Astrocyte (in vitro differentiated cells and primary cell): ENCODE results near the gene LRRC18. TPM values are rescaled to one million over a fixed set of nuclear protein-coding genes. Genes with fewer than 3 reads are reported as not detected.

Experiments
- DNase-seq: peaks from one replicate; pipeline ENCODE4 v3.0.0-alpha.2; 2010; ENCODE audit warnings: low read depth
- FAIRE-seq: peaks from 2 replicates; lab custom pipeline; 2011; peaks lifted over from hg19 to GRCh38; lab: Jason Lieb, UNC
- H2AFZ ChIP-seq: 2 replicates; pipeline ENCODE4 v1.6.0; 2012; ENCODE audit warnings: low read depth, low read length, inconsistent platforms
- H3K27ac ChIP-seq: 2 replicates; pipeline ENCODE4 v1.5.1; 2011; ENCODE audit warnings: low read depth, low read length, inconsistent platforms
- H3K27me3 ChIP-seq: 2 replicates; pipeline ENCODE4 v1.6.0; 2011; ENCODE audit warnings: low read length, inconsistent platforms; ENCODE audit not compliant: insufficient read depth
- H3K36me3 ChIP-seq: 2 replicates; pipeline ENCODE4 v1.5.1; 2011; ENCODE audit warnings: low read length, inconsistent platforms; ENCODE audit not compliant: insufficient read depth
- H3K4me1 ChIP-seq: 2 replicates; pipeline ENCODE4 v1.5.1; 2011; ENCODE audit warnings: low read length, inconsistent platforms; ENCODE audit not compliant: insufficient read depth
- H3K4me2 ChIP-seq: 2 replicates; pipeline ENCODE4 v1.6.0; 2012; ENCODE audit warnings: low read length, inconsistent platforms
- H3K4me3 ChIP-seq: 2 replicates; pipeline ENCODE4 v1.5.1; 2011; ENCODE audit warnings: low read depth, mild to moderate bottlenecking, low read length, inconsistent platforms; ENCODE audit not compliant: insufficient read depth
- H3K79me2 ChIP-seq: 2 replicates; pipeline ENCODE4 v1.6.0; 2012; ENCODE audit warnings: mild to moderate bottlenecking, low read length, inconsistent platforms; ENCODE audit not compliant: insufficient read depth
- H3K9ac ChIP-seq: 2 replicates; pipeline ENCODE4 v1.6.0; 2012; ENCODE audit warnings: mild to moderate bottlenecking, low read length, inconsistent platforms
- H3K9me3 ChIP-seq: 2 replicates; pipeline ENCODE4 v1.5.1; 2012; ENCODE audit warnings: low read depth, mild to moderate bottlenecking, low read length, inconsistent platforms; ENCODE audit not compliant: insufficient read depth
- H4K20me1 ChIP-seq: 2 replicates; pipeline ENCODE4 v1.6.0; 2012; ENCODE audit warnings: low read length, inconsistent platforms; ENCODE audit not compliant: insufficient read depth
- H3K27ac Mint-ChIP-seq: one replicate; pipeline ENCODE4 v1.8.0; 2021; ENCODE audit warnings: mild to moderate bottlenecking, mixed read lengths; ENCODE audit not compliant: unreplicated experiment
- H3K27me3 Mint-ChIP-seq: one replicate; pipeline ENCODE4 v1.8.0; 2021; ENCODE audit warnings: low read depth, mixed read lengths; ENCODE audit not compliant: unreplicated experiment
- H3K36me3 Mint-ChIP-seq: one replicate; pipeline ENCODE4 v1.8.0; 2021; ENCODE audit warnings: low read depth, mixed read lengths; ENCODE audit not compliant: unreplicated experiment
- H3K4me1 Mint-ChIP-seq: one replicate; pipeline ENCODE4 v1.8.0; 2021; ENCODE audit warnings: low read depth, mixed read lengths; ENCODE audit not compliant: unreplicated experiment
- H3K4me3 Mint-ChIP-seq: one replicate; pipeline ENCODE4 v1.8.0; 2021; ENCODE audit warnings: mild to moderate bottlenecking, moderate library complexity, mixed read lengths; ENCODE audit not compliant: unreplicated experiment
- H3K9me3 Mint-ChIP-seq: one replicate; pipeline ENCODE4 v1.8.0; 2021; ENCODE audit warnings: mild to moderate bottlenecking, mixed read lengths; ENCODE audit not compliant: unreplicated experiment
- CTCF ChIP-seq: IDR thresholded peaks from 2 replicates; pipeline ENCODE4 v1.5.1; 2011; ENCODE audit warnings: low read depth, mild to moderate bottlenecking, inconsistent platforms, low read length, moderate library complexity; ENCODE audit not compliant: insufficient read depth
- EZH2 ChIP-seq: IDR thresholded peaks from 2 replicates; pipeline ENCODE4 v1.6.1; 2012; ENCODE audit warnings: mild to moderate bottlenecking, low read length, inconsistent platforms; ENCODE audit not compliant: insufficient read depth
- total RNA-seq: library from RNA; stranded (reverse); gene quantifications from 2 replicates; pipeline ENCODE4 v1.2.1, GENCODE V29; 2021

Gene LRRC18
- total RNA-seq, 1 donor from 2014 or later = not detected

GRCh38 chr10:48938990-48939536 is 577 bp downstream of the LRRC18 start:
- H3K9ac ChIP-seq = no peak overlapping the region
- no peak overlapping the region for H3K4me3 ChIP-seq
- Mint-ChIP-seq H3K27ac (no peak overlapping the region), H3K4me3 (no peak overlapping the region), H3K9me3 (peaks cover 1% of the 10 kb centered on the region), H3K36me3 (no peaks in the 10 kb centered on the region), H3K4me1 (no peaks in the 10 kb centered on the region), H3K27me3 (peaks cover 31% of the 10 kb centered on the region)
- no peaks in the 10 kb centered on the region for H4K20me1 ChIP-seq
- H3K79me2 ChIP-seq = no peaks in the 10 kb centered on the region
- no peaks in the 10 kb centered on the region for H3K4me1 ChIP-seq
- no peak overlapping the region for H3K4me2 ChIP-seq
- H3K27me3 ChIP-seq = no peaks in the 10 kb centered on the region
- FAIRE-seq (no peak), DNase-seq (no peak)
- no peak for TF ChIP-seq CTCF
- TF ChIP-seq EZH2 = no peak
- no peaks in the 10 kb centered on the region for H3K9me3 ChIP-seq
- H3K27ac ChIP-seq = no peak overlapping the region
- H3K36me3 ChIP-seq = no peaks in the 10 kb centered on the region
- no peak overlapping the region for H2AFZ ChIP-seq

GRCh38 chr10:48938281-48938680 is 1.4 kb downstream of the LRRC18 start:
- Histone ChIP-seq H3K4me1 (no peaks in the 10 kb centered on the region), H3K9me3 (no peaks in the 10 kb centered on the region), H4K20me1 (no peaks in the 10 kb centered on the region), H3K9ac (no peak overlapping the region), H2AFZ (no peak overlapping the region), H3K79me2 (no peaks in the 10 kb centered on the region), H3K36me3 (no peaks in the 10 kb centered on the region), H3K27me3 (no peaks in the 10 kb centered on the region), H3K4me3 (no peak overlapping the region), H3K27ac (no peak overlapping the region), H3K4me2 (no peak overlapping the region)
- no peak overlapping the region for H3K27ac Mint-ChIP-seq
- no peak overlapping the region for H3K4me3 Mint-ChIP-seq
- peaks cover 33% of the 10 kb centered on the region for H3K27me3 Mint-ChIP-seq
- peaks cover 1% of the 10 kb centered on the region for H3K9me3 Mint-ChIP-seq
- no peak for FAIRE-seq
- TF ChIP-seq CTCF = no peak
- TF ChIP-seq EZH2 = no peak
- DNase-seq = no peak
- no peaks in the 10 kb centered on the region for H3K4me1 Mint-ChIP-seq
- no peaks in the 10 kb centered on the region for H3K36me3 Mint-ChIP-seq

GRCh38 chr10:48937796-48938195 is 1.8 kb downstream of the LRRC18 start:
- no peaks in the 10 kb centered on the region for H3K36me3 Mint-ChIP-seq
- H3K27me3 Mint-ChIP-seq = peaks cover 36% of the 10 kb centered on the region
- Histone ChIP-seq H3K27ac (no peak overlapping the region), H3K4me3 (no peak overlapping the region), H3K27me3 (no peaks in the 10 kb centered on the region), H3K36me3 (no peaks in the 10 kb centered on the region), H4K20me1 (no peaks in the 10 kb centered on the region), H3K9ac (no peak overlapping the region), H3K4me1 (no peaks in the 10 kb centered on the region), H3K4me2 (no peak overlapping the region), H3K79me2 (no peaks in the 10 kb centered on the region), H2AFZ (no peak overlapping the region), H3K9me3 (no peaks in the 10 kb centered on the region)
- peaks cover 4% of the 10 kb centered on the region for H3K9me3 Mint-ChIP-seq
- no peaks in the 10 kb centered on the region for H3K4me1 Mint-ChIP-seq
- no peak for DNase-seq
- H3K27ac Mint-ChIP-seq = no peak overlapping the region
- no peak for FAIRE-seq
- H3K4me3 Mint-ChIP-seq = no peak overlapping the region
- TF ChIP-seq CTCF = no peak
- TF ChIP-seq EZH2 = no peak
